ENCODE results near the gene TRIM62. TPM values are rescaled to one million over a fixed set of nuclear protein-coding genes. Genes with fewer than 3 reads are reported as not detected.
A peak's percentile ranks its signal among the peaks of the same experiment; 100 is the strongest.
"Not testable (repeated sequence)": the region's sequence is repeated elsewhere in the genome, so short reads cannot be mapped to it uniquely, and the experiment has no call there.

The TRIM62 gene
- total RNA-seq, 3 donors from 2014 or later = 3.8 to 5.9 (median 4.5) TPM

DNA sequence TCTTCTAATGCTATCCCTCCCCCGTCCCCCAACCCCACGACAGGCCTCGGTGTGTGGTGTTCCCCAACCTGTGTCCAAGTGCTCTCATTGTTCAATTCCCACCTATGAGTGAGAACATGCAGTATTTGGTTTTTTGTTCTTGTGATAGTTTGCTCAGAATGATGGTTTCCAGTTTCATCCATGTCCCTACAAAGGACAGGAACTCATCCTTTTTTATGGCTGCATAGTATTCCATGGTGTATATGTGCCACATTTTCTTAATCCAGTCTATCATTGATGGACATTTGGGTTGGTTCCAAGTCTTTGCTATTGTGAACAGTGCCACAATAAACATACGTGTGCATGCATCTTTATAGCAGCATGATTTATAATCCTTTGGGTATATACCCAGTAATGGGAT is 57.2 kb downstream of the TRIM62 start:
- not testable (repeated sequence) for ATAC-seq; H3K9me3 Mint-ChIP-seq; H3K36me3 Mint-ChIP-seq (ENCODE audit: insufficient read depth); H3K4me3 Mint-ChIP-seq; H3K27me3 Mint-ChIP-seq (ENCODE audit: low read depth); DNase-seq
- peaks cover 33% of the 10 kb centered on the region for H3K4me1 Mint-ChIP-seq (ENCODE audit: low read depth)

DNA sequence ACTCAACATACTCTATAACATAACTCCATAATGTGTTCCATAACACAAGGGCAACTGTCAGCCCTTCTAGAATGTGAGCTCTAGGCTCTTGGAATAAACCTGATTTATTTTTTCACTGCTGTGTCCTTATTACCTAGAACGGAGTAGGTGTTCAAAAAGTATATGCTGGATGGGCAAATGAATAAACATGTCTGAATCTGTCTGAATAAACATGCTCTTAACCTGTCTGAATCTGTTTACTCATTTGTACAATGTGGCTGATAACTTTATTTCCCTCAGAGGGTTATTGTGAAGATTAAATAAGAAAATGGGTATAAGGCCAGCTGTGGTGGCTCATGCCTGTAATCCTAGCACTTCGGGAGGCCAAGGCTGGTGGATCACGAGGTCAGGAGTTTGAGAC is 58.6 kb downstream of the TRIM62 start:
- H3K36me3 Mint-ChIP-seq (ENCODE audit: insufficient read depth) = peaks cover 4% of the 10 kb centered on the region
- DNase-seq (no peak), ATAC-seq (no peak)
- no peaks in the 10 kb centered on the region for H3K9me3 Mint-ChIP-seq
- no peak overlapping the region for H3K4me3 Mint-ChIP-seq
- no peaks in the 10 kb centered on the region for H3K27me3 Mint-ChIP-seq (ENCODE audit: low read depth)
- peaks cover 20% of the 10 kb centered on the region for H3K4me1 Mint-ChIP-seq (ENCODE audit: low read depth)

DNA sequence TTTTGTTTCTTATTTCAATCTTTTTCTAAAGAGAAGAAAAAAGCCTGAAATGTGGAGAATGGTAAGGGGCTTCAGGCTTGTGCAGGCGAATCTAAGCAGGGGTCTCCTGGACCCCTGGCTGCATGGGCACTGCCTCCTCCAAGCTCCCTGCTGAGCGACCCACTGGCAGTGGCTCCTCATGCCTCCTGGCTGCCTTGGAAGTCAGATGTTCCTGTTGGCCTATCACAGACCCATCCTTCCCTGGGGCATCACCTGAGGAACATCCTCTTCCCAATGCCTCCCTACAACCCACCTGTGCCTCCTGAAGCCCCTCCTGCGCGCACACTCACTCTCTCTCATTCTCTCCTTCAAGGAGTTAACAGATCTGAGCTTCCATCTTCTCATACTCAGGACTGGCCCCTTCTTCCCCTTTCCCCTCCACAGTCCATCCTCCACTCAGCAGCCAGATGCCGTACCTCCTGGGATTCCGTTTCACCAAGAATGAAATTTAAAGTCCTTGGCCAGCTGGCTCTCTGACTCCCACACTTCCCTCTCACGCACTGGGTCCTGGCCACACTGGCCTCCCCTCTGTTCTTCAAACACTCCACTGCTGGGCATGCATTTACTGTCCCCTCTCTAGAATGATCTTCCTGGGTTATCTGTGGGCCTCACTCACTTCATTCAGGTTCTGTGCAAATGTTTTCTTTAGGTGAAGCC is 59.2 kb downstream of the TRIM62 start:
- H3K4me1 Mint-ChIP-seq (ENCODE audit: low read depth) = peaks cover 18% of the 10 kb centered on the region
- no peak overlapping the region for H3K4me3 Mint-ChIP-seq
- H3K9me3 Mint-ChIP-seq = no peaks in the 10 kb centered on the region
- H3K36me3 Mint-ChIP-seq (ENCODE audit: insufficient read depth) = peaks cover 4% of the 10 kb centered on the region
- ATAC-seq = no peak
- H3K27me3 Mint-ChIP-seq (ENCODE audit: low read depth) = no peaks in the 10 kb centered on the region
- DNase-seq = no peak

DNA sequence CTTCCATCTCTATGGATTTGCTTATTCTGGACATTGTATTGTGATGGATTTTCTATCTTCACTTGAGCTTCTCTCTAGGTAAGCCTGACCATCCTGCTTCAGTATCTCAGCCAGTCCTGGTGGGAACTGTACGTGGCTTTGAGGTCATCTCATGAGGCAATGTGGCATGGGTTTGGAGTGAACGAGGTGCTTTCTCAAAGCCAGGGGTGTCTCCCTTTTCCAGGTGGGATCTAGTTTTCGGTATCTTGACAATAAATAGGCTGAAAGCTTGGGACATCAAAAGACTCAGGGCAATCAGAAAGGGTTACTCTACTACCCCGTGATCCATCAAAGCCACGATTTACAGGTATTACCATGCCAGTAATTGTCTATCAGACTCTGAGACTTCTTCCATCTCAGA is 60.1 kb downstream of the TRIM62 start:
- no peaks in the 10 kb centered on the region for H3K9me3 Mint-ChIP-seq
- ATAC-seq (no peak), DNase-seq (no peak)
- peaks cover 4% of the 10 kb centered on the region for H3K36me3 Mint-ChIP-seq (ENCODE audit: insufficient read depth)
- no peak overlapping the region for H3K4me3 Mint-ChIP-seq
- no peaks in the 10 kb centered on the region for H3K27me3 Mint-ChIP-seq (ENCODE audit: low read depth)
- H3K4me1 Mint-ChIP-seq (ENCODE audit: low read depth) = peaks cover 14% of the 10 kb centered on the region

DNA sequence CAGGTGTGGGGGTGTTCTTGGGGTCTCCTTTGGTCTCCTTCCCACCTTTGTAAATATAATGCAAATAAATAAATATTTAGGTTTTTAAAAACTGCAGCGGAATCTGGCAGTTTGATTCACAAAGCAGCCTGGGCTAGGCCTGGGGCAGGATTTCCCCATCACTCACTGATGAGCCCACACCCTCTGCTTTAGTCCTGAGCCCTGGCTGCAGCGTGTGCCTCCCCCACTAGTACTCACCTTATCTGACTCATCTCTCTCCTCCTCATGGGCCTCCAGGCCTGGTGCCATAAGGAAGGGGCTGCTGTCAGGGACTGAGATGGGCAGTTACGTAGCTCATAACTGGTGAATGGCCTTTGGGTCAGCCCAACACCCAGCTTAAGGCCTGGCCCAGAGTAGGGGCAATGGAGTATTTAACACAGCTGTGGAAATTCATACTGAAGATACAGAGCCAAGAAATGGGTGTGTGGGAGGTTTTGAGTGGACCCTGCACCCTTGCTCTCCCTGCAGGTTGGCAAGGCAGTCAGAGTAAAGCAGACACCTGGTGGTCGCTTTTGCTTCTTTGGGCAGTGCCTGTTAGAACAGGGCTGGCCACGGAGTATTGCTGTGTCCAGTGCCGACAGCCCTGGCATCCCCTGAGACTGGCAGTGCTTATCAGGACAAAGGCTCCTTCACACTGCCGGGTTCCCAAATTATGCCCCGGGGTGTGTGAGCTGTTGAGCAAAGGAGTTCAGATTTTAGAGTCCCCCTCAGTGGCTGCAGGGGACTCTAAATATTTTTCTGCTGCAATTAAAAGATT is 61.2 kb downstream of the TRIM62 start:
- ATAC-seq (no peak), DNase-seq (no peak)
- H3K36me3 Mint-ChIP-seq (ENCODE audit: insufficient read depth) = peaks cover 4% of the 10 kb centered on the region
- H3K4me3 Mint-ChIP-seq = no peak overlapping the region
- peaks cover 4% of the 10 kb centered on the region for H3K4me1 Mint-ChIP-seq (ENCODE audit: low read depth)
- H3K9me3 Mint-ChIP-seq = no peaks in the 10 kb centered on the region
- no peaks in the 10 kb centered on the region for H3K27me3 Mint-ChIP-seq (ENCODE audit: low read depth)

DNA sequence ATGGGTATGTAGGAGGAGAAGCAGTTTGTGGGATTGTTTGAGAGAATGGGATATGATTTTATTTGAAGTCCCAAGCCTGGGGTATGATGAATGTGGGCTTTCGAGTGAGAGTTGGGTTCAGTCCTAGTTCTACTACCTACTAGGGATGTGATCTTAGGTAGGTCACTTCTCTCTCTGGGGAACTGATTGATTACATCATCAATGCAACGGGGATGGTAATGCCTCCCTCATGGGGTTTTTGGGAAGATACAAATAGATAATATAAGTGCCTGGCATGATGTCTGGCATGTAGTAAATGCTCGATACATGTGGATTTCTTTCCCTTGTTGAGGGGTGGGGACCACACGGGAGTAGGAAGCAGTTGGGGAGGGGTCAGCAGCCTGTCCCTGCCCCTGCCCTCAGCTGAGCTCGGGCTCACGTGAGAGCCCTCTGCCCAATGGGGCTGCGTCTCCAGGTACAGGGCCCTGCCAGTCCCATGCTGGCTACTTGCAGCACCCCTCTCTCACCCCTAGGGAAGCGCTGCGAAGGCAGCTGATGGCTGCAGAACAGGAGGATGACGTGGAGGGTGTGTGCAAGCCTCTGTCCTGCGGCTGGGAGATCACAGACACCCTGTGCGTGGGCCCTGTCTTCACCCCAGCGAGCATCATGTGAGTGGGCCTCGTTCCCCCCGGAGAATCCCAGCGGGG is 62.2 kb downstream of the TRIM62 start:
- no peaks in the 10 kb centered on the region for H3K27me3 Mint-ChIP-seq (ENCODE audit: low read depth)
- ATAC-seq = no peak
- H3K36me3 Mint-ChIP-seq (ENCODE audit: insufficient read depth) = no peaks in the 10 kb centered on the region
- H3K4me3 Mint-ChIP-seq = no peak overlapping the region
- DNase-seq = no peak
- H3K4me1 Mint-ChIP-seq (ENCODE audit: low read depth) = no peaks in the 10 kb centered on the region
- H3K9me3 Mint-ChIP-seq = no peaks in the 10 kb centered on the region

DNA sequence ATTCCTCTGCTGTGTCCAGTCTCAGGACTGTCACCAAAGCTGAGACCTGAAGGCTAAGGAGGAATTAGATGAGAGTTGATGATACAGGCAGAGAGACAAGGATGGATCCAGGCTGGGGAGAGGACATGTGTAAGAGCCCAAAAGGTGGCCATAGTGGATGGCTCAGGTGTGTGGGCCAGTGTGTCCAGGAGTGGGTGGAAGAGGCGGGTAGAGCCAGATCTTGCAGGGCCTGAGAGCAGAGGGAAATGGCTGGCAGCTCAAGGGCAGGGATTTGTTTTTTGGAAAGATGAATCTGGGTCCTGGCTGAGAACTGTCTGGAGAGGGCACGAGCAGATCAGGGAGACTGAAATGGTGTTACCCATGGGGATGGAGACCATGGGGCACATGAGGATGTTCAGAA is 62.8 kb downstream of the TRIM62 start:
- no peaks in the 10 kb centered on the region for H3K27me3 Mint-ChIP-seq (ENCODE audit: low read depth)
- H3K9me3 Mint-ChIP-seq = no peaks in the 10 kb centered on the region
- H3K4me1 Mint-ChIP-seq (ENCODE audit: low read depth) = no peaks in the 10 kb centered on the region
- DNase-seq (no peak), ATAC-seq (no peak)
- no peak overlapping the region for H3K4me3 Mint-ChIP-seq
- no peaks in the 10 kb centered on the region for H3K36me3 Mint-ChIP-seq (ENCODE audit: insufficient read depth)

DNA sequence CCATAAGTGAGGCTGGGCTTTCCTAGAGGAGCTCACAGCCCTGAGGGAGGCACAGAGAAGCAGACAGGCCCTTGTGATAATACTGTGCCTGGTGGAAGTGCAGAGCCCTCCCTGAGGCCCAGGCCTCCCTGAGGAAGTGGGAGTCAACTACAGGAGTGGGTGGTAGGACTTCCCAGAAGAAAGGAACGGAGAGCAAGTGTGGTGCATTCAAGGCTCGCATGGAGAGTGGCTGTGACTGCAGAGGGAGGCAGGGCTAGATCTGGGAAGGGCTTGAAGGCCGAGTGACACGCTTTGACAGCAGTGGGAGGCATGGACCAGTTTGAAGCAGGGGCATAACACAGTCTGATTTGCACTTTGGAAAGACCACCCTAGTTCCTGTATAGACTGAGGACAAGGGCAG is 63.6 kb downstream of the TRIM62 start:
- Mint-ChIP-seq H3K36me3 (ENCODE audit: insufficient read depth) (no peaks in the 10 kb centered on the region), H3K4me3 (no peak overlapping the region), H3K9me3 (no peaks in the 10 kb centered on the region), H3K27me3 (ENCODE audit: low read depth) (no peaks in the 10 kb centered on the region), H3K4me1 (ENCODE audit: low read depth) (no peaks in the 10 kb centered on the region)
- DNase-seq (no peak), ATAC-seq (no peak)

DNA sequence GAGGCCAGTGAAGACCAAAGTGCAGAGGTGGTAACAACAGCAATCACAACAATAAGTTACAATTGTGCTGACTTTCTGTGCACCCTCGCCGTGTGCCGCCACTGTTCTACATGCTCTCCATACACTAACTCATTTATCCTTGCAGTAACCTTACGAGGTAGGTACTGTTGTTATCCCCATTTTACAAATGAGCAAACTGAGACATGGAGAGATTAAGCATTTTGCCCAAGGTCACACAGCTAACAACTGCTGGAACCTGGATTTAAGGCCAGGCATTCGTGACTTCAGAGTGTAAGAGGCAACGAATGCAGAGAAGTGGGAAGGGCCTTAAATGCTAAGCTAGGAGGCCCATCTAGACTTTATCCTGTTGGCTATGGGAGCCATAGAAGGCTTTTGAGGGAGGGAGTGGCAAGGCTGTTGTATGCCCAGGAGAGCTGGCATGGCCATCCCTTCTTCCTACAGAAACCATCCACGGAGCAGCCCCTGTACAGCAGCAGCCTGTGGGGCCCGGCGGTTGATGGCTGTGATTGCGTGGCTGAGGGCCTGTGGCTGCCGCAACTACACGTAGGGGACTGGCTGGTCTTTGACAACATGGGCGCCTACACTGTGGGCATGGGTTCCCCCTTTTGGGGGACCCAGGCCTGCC is 64.3 kb downstream of the TRIM62 start:
- DNase-seq = no peak
- H3K36me3 Mint-ChIP-seq (ENCODE audit: insufficient read depth) = no peaks in the 10 kb centered on the region
- no peak overlapping the region for H3K4me3 Mint-ChIP-seq
- ATAC-seq = no peak
- H3K4me1 Mint-ChIP-seq (ENCODE audit: low read depth) = no peaks in the 10 kb centered on the region
- H3K27me3 Mint-ChIP-seq (ENCODE audit: low read depth) = no peaks in the 10 kb centered on the region
- H3K9me3 Mint-ChIP-seq = no peaks in the 10 kb centered on the region

DNA sequence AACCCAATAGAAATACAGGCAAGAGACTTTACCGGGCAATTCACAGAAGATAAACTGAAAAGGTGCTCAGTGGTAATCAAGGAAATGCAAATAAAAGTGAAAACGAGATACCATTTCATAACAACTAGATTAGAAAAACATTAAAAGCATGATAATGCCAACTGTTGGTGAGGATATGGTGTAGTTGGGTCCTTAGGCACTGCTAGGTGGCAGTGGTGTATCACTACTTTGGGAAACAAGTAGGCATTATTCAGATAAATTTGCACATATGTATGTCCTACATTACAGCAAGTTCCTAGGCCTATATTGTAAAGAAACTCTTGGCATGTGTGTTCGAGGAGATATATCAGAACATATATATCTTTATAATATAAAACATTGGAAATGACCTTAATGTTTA is 69.9 kb downstream of the TRIM62 start:
- H3K4me1 Mint-ChIP-seq (ENCODE audit: low read depth) = no peaks in the 10 kb centered on the region
- H3K4me3 Mint-ChIP-seq = no peak overlapping the region
- no peaks in the 10 kb centered on the region for H3K27me3 Mint-ChIP-seq (ENCODE audit: low read depth)
- H3K9me3 Mint-ChIP-seq = peaks cover 10% of the 10 kb centered on the region
- no peak for ATAC-seq
- peaks cover 5% of the 10 kb centered on the region for H3K36me3 Mint-ChIP-seq (ENCODE audit: insufficient read depth)
- no peak for DNase-seq

DNA sequence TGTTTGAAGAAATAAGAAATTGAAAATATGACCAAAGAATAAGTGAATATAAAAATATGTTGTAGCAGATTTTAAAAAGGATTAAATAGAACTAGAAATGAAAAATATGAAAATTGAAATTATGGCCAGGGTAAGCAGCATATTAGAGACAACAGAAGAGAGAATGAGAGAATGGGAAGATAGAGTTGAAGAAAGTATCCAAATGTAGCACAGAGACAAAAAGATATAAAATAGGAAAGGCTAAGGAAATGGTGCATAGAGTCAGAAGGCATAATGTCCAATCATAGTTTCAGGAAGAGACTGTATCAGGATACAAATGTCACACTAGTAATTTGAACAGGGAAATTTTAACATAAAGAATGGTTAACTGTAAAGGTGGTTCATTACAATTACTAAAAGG is 71.4 kb downstream of the TRIM62 start:
- ATAC-seq (no peak), DNase-seq (no peak)
- Mint-ChIP-seq H3K36me3 (ENCODE audit: insufficient read depth) (peaks cover 5% of the 10 kb centered on the region), H3K9me3 (peaks cover 10% of the 10 kb centered on the region), H3K4me1 (ENCODE audit: low read depth) (no peaks in the 10 kb centered on the region), H3K4me3 (no peak overlapping the region), H3K27me3 (ENCODE audit: low read depth) (no peaks in the 10 kb centered on the region)

DNA sequence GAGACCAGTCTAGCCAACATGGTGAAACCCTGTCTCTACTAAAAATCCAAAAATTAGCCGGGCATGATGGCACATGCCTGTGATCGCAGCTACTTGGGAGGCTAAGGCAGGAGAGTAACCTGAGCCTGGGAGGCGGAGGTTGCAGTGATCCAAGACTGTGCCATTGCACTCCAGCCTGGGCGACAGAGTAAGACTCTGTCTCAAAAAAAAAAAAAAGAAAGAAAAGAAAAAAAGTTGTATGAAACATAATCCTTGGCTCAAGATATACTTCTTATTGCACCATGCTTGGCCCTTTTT is 81.8 kb downstream of the TRIM62 start:
- H3K27me3 Mint-ChIP-seq (ENCODE audit: low read depth); H3K36me3 Mint-ChIP-seq (ENCODE audit: insufficient read depth); ATAC-seq; H3K9me3 Mint-ChIP-seq; DNase-seq: not testable (repeated sequence)
- Mint-ChIP-seq H3K4me3 (peak overlapping the region; percentile 50), H3K4me1 (ENCODE audit: low read depth) (peaks cover 48% of the 10 kb centered on the region)

DNA sequence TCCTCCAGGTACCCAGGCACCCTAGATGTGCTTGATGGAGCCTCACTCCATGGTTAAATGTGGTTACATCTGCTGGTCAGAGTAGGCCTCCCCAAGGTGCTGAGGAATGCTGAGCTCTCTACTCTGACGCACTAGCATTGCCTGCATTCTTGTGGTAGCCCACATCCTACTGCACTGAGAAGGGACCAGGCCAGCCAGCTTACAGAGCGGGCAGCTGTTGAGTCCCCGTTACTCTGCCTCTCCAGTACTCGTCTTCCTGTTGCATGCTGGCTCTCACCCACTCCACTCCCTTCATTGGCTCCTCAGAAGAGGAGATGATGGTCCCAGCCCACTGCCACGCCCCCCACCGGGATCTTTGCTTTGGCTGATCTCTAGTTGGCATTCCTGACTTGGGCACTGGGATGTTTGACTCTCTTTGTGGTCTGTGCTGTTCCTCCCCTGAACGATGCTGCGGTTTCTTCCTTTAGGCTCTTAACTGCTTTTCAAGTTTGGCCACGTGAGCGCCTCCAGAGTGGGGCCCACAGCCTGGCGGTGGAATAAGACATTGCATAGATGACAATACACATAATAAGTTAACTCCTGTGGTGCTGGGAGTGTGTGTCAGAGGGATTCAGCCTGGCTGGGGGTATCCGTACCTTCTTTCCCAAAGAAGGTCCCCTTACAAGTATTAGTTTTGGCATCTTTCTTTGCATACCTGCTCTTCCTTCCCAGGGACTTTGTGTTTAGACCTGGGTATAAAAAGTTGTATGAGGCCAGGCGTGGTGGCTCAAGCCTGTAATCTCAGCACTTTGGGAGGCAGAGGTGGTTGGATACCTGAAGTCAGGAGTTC is 82.3 kb downstream of the TRIM62 start:
- Mint-ChIP-seq H3K9me3 (no peaks in the 10 kb centered on the region), H3K36me3 (ENCODE audit: insufficient read depth) (no peaks in the 10 kb centered on the region), H3K4me1 (ENCODE audit: low read depth) (peaks cover 50% of the 10 kb centered on the region), H3K27me3 (ENCODE audit: low read depth) (no peaks in the 10 kb centered on the region), H3K4me3 (peak overlapping the region; percentile 50)
- DNase-seq = peak; percentile 39
- peak; percentile 94 to 96 for ATAC-seq

DNA sequence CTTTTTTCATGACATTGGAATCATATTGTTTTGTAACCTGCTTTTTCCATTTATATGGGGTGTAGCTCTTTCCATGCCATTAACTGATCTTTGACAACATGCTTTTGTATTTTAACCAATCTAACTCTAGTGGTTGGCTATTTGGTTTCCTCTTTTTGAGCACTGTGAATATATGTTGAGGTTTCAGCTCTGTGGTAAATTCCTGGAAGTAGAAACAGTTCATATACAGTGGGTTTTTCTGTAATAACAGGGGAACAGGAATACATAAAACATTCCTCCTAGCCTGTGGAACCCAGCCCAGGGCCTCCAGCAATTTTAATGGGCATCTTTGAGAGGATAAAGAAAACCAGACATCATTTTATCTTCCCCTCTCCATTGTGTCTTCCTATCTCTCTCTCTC is 83.5 kb downstream of the TRIM62 start:
- no peaks in the 10 kb centered on the region for H3K27me3 Mint-ChIP-seq (ENCODE audit: low read depth)
- no peak overlapping the region for H3K4me3 Mint-ChIP-seq
- no peaks in the 10 kb centered on the region for H3K36me3 Mint-ChIP-seq (ENCODE audit: insufficient read depth)
- H3K9me3 Mint-ChIP-seq = no peaks in the 10 kb centered on the region
- ATAC-seq (no peak), DNase-seq (no peak)
- H3K4me1 Mint-ChIP-seq (ENCODE audit: low read depth) = peaks cover 50% of the 10 kb centered on the region

All from activated T-cell treated with anti-CD3 and anti-CD28 coated beads, Interleukin-2, amount 50 U/mL, for 4 hours (primary cell).